BJ (cell line): Measurements from ENCODE around the gene SETD9. TPM values are rescaled to one million over a fixed set of nuclear protein-coding genes. Genes with fewer than 3 reads are reported as not detected.

Experiments used
- CTCF ChIA-PET: fragments of 350-600 bp; formaldehyde crosslinking; extraction: SDS; loops from one replicate; lab custom pipeline; 2021; ENCODE audit warnings: antibody characterized with exemption, inconsistent platforms; lab: Yijun Ruan, JAX
- POLR2A ChIA-PET: fragments of 300-600 bp; sonication (Branson Sonifier 250); formaldehyde crosslinking; extraction: SDS; loops from one replicate; lab custom pipeline; 2021; ENCODE audit warnings: antibody characterized with exemption; lab: Charles Lee
- DNase-seq: peaks from one replicate; pipeline ENCODE4 v3.0.0-alpha.2; 2011; ENCODE audit warnings: low read depth
- H3K27me3 ChIP-seq: 2 replicates; pipeline ENCODE4 v1.6.0; 2011; ENCODE audit warnings: low read length; ENCODE audit not compliant: control insufficient read depth, insufficient read depth
- H3K36me3 ChIP-seq: 2 replicates; pipeline ENCODE4 v1.5.1; 2011; ENCODE audit warnings: low read length; ENCODE audit not compliant: control insufficient read depth, insufficient read depth
- H3K4me3 ChIP-seq: 2 replicates; pipeline ENCODE4 v1.5.1; 2011; ENCODE audit warnings: low read depth, mild to moderate bottlenecking, control low read depth, low read length
- CTCF ChIP-seq: IDR thresholded peaks from 2 replicates; pipeline ENCODE4 v1.5.1; 2011; ENCODE audit warnings: low read depth, mild to moderate bottlenecking, control low read depth, inconsistent platforms, low read length, moderate library complexity; ENCODE audit not compliant: insufficient read depth
- polyA plus RNA-seq: library from polyadenylated mRNA; depleted of rRNA; stranded (reverse); fragments of >200 nt; gene quantifications from 2 replicates; pipeline ENCODE4 v1.2.3, GENCODE V29; 2011

SETD9 gene
- polyA plus RNA-seq, 1 experiment = 2.8 TPM

DNA sequence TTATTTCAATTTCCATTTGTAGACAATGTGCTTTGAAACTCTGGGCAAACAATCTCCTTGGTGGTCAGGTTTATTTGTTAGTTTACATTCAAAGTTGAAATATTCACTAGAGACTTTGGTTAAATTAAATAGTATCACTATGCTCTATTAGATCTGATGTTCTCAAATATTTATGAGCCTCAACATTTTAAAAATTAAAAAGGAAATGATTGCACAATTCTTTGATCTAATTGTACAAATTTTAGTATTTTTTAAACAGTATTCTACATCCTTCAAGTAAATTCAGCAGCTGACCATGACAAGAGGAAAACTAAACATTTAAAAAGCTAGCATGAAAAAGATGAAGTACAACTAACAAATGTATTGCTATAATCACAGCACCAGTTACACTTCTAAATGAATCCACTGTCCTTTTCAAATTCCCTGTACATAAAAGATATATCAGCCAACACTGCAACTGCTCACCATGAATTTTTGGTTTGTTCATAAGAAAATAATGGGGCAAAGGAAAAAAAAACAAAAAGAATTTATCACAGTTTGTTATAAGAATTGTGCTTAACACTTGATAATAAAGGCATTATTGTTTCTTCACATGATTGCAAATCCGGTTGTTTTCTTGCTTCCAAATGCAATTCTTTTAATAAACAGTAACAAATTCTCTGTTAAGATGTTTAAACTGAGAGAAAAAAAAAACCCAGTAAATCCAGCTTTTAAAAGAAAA, 10.7 kb downstream of the SETD9 start:
- H3K36me3 ChIP-seq = peaks cover 6% of the 10 kb centered on the region
- TF ChIP-seq CTCF = no peak
- ChIA-PET POLR2A (no interaction called here), CTCF (interaction anchor here (2.8 kb wide), 1 partner anchor 9 kb away, joined by 9 read pairs; no protein-coding TSS in a partner anchor)
- no peaks in the 10 kb centered on the region for H3K27me3 ChIP-seq
- no peak for DNase-seq
- H3K4me3 ChIP-seq = no peak overlapping the region

DNA sequence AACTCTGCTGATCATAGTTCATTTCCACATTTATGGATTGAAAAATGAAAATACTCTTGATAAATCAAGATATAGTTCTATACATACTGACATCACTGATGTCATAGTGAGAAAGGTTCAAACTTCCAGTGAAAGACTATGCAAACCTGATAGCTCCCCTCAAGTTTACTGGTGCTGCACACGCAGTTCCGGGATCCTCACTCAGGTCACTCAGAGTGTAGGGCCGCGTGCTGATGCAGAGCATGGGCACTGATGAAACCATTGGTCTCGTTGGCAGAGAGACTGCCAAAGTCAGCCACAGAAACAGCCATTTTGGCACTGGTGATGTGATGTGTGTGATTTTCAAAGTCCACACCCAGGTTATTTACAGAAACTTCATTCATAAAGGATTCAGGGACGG, 13.5 kb downstream of the SETD9 start:
- TF ChIP-seq CTCF = no peak
- no peak for DNase-seq
- no peaks in the 10 kb centered on the region for H3K27me3 ChIP-seq
- POLR2A ChIA-PET = no interaction called here
- peaks cover 6% of the 10 kb centered on the region for H3K36me3 ChIP-seq
- CTCF ChIA-PET = interaction anchor here (1.3 kb wide), 1 partner anchor 22 kb away, joined by 3 read pairs; no protein-coding TSS in a partner anchor
- no peak overlapping the region for H3K4me3 ChIP-seq

DNA sequence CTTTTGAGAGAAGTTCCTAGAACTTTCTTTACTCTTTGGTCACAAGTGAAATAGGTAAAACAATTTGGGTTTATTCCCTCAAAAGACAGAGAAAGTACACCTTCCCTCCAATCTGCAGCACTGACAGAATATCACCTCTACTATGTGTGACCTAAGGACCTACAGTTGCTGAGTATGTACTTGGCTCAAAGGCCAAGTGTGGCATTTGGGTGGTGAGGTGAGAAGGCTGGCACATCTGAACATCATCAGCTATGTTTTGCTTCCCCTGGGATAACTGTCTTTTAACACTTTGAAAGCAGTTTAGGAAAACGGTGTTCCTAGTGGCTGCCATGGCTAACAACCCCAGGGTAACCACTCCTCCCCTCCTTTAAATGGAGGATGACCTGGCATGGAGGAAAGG, 24.9 kb downstream of the SETD9 start:
- CTCF ChIA-PET = no interaction called here
- no peak for TF ChIP-seq CTCF
- no peak overlapping the region for H3K4me3 ChIP-seq
- no peaks in the 10 kb centered on the region for H3K27me3 ChIP-seq
- H3K36me3 ChIP-seq = peaks cover 2% of the 10 kb centered on the region
- no peak for DNase-seq
- POLR2A ChIA-PET = no interaction called here

- peaks cover 3% of the 10 kb centered on the region for H3K36me3 ChIP-seq
- ChIA-PET CTCF (no interaction called here), POLR2A (no interaction called here)
Observed at GRCh38 chr5:56938858-56939257, 29.5 kb downstream of the SETD9 start.

GRCh38 chr5:56941981-56942380, 32.6 kb downstream of the SETD9 start:
- CTCF ChIA-PET = interaction anchor here (0.8 kb wide), 1 partner anchor 305 kb away, joined by 4 read pairs; no protein-coding TSS in a partner anchor
- peak; percentile 56 for DNase-seq

More at GRCh38 chr5:56938858-56939257, 29.5 kb downstream of the SETD9 start:
- H3K4me3 ChIP-seq = no peak overlapping the region
- no peak for TF ChIP-seq CTCF
- no peak for DNase-seq
- no peaks in the 10 kb centered on the region for H3K27me3 ChIP-seq

More at GRCh38 chr5:56941981-56942380, 32.6 kb downstream of the SETD9 start:
- POLR2A ChIA-PET = no interaction called here
- Histone ChIP-seq H3K27me3 (no peaks in the 10 kb centered on the region), H3K36me3 (peaks cover 3% of the 10 kb centered on the region), H3K4me3 (no peak overlapping the region)
- no peak for TF ChIP-seq CTCF
